Activated effector memory CD4-positive, alpha-beta T cell treated with anti-CD3 and anti-CD28 coated beads, Interleukin-2, amount 50 U/mL, for 16 hours (primary cell): ENCODE measurements around the gene DVL1.
"Not testable (repeated sequence)": the region's sequence is repeated elsewhere in the genome, so short reads cannot be mapped to it uniquely, and the experiment has no call there.

ENCODE experiments used
- DNase-seq: peaks from one replicate; pipeline ENCODE4 v3.0.0-alpha.2; 2020

The DVL1 gene

DNA sequence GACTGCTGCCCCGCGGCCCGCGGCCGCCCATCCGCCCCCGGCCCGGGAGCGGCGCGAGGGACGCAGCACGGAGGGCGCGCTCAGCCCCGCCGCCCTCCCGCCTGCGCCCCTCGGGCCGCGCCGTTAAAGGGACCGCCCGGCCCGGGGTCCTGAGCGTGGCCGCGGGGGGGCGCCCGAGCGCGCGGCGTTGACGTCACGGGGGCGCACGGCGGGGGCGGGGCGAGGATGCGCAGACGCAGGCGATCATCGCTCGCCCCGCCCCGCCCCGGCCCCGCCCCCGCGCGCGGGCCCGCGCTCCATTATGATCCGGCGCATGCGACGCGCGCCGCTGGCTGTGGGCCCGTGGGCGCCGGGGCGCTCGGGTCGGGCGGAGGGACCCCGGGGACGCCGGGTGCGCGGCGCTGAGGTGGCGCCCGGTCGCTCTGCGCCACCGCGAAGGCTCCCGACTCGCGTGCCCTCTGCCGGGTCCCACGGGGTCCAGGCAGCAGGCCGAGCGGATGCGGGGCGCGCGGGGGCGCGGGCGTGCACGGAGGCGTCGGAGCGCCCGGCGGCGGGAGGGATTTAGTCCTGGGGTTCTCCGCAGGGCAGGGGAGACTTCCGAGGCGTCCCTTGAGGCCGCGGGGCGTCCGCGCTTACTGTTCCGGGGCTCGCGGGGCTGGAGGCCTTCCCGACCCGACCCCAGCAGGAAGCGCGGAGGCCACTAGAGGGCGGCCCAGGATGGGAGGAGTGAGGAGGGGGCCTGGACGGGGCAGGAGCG lies at the start of gene DVL1:
DVL1 (minus strand) TSS at position 163 of the 757 bp plus-strand sequence. CDS start 353 bp downstream, outside the sequence.
- DNase-seq: peak; percentile 90

DNA sequence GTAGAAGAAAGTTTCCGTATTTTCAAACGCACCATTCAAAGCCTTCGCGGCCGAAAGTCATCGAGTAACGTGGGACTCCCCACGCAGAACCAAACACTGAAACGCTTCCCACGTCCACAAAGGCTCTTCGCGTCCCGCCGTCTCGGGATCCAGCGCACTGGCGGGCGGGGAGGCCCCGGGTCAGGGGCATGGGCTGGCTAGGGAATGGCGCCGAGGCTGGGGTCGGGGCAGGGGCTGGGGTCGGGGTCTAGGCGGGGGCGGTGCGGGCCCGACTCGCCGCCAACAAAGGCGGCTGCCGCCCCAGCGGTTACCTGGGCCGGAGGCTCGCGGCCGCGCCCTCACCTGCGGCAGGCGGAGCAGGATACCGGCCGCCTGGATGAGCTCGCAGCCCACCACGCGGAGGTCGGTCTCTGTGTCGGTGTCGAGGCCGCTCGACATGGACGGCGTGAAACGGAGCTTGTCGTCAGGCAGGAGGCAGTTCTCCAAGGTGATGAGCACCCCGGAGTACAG lies 49.5 kb upstream of the DVL1 start:
- DNase-seq: peak; percentile 74

DNA sequence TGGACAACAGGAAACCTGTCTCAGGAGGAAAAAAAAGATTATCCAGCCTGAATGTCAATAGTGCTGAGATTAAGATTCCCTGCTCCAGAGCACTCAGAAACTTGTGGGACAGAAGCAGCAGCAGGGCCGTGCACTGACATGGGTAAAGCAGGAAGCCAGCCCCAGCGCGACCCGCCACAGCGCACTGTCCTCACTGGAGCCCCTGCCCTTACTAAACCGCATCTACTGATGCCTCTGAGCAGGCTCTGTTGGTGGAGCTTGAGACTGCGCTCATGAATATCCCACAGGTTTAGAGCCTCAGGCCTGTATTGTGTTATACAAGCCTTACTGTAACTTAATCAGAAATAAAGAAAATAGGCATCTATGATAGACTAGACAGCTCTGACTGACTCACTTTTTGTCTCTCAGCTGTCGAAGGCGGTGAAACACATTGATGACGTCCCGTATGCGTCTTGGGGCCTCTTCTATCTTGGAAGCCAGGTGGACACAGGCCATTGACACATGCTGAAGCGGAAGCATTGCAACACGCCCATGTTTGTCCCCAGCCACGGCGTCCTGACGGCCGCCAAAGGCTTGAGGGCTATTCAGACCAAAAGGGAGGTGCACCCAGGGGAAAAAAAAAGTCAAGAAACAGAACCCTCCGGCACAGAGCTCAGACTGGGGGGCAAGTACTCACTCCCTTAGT lies 48.8 kb upstream of the DVL1 start:
- no peak for DNase-seq

DNA sequence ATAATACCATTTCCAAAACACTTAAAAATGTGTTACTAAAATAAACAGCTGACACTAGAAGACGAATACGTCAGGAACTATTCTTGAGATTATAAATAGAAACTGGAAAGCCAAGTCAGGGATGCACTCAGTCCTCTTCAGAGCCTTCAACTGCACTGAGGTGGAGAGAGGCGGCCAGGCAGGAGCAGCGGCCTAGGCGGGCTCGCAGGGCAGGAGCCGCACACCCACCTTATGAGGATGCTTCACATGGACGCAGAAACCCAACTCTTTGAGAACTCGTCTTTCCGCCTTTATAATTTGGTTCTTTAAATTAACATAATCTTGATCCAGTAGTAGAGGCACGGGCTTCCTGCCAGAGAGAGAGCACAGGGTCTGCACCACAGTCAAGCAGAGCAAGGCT lies 45.9 kb upstream of the DVL1 start:
- no peak for DNase-seq

DNA sequence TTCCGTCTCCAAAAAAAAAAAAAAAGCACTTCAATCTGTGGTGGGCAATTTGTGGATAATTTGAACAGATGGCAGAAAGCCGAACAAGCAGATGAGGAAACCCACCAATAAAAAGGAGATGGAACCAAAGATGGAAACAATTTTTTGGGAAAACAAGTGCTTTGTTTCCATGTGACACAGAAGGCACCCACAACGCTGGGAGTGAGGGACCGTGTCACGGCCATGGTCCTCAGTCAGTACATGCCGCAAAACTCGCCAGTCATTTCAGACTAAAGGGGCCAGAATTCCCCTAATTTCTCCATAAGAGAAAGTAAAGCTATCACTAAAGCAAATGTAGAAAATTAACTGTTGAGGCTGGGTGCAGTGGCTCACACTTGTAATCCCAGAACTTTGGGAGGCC lies 44.9 kb upstream of the DVL1 start:
- no peak for DNase-seq

DNA sequence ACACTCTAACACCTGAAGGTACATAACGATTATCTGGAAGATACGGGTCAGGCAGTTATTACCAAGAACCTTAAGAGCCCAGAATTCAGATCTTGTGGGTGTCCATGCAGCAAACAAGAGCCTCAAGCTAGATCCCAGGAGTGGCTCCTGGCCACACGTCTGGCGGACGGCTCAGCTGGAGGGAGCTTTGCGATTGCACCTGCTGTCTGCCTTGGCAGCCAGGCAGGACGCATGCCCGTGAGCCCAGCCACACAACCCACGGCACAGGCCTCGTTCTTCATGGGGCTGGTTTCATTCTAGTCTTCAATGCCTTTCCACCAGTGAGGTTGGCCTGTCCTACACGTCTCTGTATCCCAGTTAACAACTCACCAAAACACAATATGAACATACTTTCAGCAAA lies 44.2 kb upstream of the DVL1 start:
- no peak for DNase-seq

DNA sequence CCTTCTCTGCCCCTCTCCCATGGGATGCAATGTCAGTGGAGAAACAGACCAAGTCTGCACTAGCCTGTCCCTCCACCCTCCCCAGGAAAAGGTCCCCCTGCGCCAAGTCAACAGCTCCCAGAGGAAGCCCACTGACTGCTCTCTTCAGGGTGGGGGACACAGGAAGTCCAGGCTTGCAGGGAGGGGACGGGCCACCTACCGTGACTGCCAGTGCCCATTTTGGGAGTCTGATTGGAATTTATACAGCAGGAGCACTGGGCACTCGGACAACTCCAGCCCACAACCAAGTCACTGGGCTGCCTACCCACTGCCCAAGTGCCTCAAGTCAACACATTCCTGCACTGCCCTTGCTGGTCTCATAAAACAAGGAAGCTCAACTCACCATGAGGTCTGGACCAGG lies 43.8 kb upstream of the DVL1 start:
- no peak for DNase-seq

DNA sequence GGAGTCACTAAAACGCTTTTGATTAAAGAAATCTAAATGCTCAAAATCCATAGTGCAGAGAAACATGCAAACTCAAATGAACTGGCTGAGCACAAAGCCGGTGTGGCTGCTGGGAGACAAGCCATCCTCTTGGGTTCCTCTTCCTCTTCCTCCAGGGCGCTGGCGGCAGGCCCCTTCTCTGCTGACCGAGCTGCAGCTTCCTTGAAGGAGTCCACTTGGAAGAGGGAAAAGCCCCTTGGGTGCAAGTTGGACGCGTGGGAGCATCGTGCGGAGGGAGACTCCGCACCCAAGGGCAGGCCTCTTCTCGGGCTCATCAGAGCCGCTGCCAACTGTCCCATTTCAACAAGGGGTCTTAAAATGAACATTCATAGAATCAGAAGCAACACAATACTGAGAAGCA lies 42.0 kb upstream of the DVL1 start:
- DNase-seq: no peak

DNA sequence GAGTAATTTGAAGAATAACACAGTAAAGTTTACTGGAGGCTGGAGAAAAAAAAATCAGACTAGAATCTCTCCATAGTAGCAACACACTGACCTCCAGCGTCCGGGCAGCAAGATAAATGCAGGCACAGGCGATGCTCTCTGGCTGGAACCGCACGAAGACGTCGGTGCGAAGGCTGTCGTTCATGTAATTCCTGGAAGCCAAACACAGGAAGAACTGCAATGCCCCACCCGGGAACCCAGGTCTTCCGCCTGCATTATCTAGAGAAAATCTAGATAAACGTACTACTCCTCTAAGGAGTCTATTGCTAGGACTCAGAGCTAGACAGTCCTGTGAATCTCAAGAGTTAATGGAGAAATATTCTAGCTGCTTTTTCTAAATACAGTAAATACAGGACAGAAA lies 41.5 kb upstream of the DVL1 start:
- DNase-seq: no peak

DNA sequence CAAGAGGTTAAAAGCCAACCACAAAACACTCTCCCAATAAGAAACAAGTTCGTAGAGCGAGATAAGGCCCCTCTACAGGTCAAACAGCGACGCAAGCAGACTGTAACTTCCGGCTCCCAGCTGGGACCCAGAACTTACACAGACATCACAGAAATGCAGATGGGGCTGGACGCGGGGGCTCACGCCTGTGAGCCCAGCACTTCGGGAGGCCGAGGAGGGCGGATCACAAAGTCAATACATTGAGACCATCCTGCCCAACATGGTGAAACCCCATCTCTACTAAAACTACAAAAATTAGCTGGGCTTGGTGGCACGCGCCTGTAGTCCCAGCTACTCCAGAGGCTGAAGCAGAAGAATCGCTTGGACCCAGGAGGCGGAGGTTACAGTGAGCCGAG lies 38.9 kb upstream of the DVL1 start:
- no peak for DNase-seq

DNA sequence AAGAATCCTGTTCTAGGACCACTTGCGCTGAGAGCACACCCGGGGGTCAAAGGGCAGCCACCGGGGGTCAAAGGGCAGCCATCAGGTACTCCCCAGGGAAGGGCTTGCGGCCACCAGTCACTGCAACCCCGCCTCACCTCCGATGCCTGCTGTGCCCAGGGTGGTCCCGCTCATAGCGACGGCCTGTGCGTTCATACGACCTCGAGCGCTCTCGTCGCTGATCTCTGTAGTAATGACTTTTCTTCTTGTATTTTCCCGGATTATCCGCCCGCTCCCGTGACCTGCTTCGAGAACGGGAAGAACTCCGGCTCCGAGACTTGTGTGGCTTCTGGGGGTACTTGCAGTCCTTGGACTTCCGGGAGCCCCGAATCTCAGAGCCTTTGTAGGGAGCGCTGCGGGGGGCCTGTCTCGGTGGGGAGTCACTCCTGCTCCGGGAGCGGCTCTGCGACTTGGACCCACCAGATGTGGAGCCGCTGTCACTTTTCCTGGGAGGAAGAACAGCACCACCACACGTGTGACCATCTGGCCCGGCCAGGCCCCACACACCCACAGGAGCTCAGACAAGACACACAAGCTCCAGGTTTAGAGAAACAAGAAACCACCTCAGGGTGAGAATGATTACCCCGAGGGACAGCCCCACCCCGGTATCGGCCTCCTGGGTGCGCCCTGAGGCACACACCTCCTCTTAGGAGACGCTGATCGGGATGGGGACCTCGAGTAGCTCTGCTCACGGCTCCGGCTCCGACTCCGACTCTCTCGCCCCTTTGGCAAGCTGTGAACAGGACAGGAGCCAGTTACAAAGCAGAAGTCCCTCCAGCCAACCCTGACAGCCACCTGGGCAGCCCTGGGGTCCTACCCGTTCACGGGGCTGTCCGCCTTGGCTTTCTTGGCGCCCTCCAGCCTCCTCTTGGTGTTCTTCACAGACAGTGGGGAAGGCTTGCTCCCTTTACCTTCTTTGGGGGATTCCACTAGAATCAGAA lies 38.2 kb upstream of the DVL1 start:
- no peak for DNase-seq

DNA sequence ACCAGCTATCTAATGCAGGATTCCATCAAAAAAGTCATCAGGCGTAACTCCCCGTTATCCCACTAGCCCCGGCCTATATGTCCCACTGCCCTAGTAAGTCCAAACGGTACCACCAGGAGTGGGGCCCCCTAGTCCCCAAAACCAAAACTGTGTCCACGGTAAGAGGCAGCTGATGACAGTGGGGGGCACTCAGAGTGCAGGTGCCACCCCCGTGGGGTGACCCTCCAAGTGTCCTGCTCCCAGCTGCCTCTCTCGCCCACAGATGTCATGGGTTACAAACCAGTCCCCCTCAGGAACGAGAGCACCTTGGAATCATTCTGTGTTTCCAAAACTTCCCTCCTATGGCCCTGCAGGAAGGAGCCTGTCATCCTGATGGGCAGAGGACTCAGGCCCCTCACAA lies 36.7 kb upstream of the DVL1 start:
- DNase-seq: no peak

DNA sequence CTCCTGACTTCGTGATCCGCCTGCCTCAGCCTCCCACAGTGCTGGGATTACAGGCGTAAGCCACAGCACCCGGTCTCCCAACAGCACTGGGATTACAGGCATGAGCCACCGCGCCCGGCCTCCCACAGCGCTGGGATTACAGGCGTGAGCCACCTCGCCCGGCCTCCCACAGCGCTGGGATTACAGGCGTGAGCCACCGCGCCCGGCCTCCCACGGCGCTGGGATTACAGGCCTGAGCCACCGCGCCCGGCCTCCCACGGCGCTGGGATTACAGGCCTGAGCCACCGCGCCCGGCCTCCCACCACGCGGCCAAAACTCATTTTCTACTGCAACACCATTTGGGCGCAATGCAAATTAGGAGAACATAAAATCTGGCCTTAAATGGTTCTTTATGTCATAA lies 36.1 kb upstream of the DVL1 start:
- not testable (repeated sequence) for DNase-seq

DNA sequence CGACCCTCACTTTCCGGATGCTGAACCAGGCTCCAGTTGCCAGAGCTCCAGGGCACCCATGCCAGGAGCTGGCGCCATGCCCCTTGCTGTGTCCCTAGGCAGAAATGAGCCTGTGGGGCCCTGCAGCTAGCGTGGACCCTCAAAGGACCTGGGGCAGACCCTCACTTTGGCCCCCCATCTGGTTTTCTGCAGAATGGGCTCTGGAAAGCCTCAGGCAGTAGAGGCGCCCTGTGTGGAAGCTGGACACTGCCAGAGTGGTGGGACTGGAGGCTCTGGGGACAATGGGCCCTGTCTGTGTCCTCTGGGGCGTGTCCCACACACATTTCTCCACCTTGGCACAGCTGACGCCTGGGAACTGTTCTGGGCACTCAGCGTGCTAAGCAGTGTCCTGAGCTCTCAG lies 32.1 kb upstream of the DVL1 start:
- no peak for DNase-seq

DNA sequence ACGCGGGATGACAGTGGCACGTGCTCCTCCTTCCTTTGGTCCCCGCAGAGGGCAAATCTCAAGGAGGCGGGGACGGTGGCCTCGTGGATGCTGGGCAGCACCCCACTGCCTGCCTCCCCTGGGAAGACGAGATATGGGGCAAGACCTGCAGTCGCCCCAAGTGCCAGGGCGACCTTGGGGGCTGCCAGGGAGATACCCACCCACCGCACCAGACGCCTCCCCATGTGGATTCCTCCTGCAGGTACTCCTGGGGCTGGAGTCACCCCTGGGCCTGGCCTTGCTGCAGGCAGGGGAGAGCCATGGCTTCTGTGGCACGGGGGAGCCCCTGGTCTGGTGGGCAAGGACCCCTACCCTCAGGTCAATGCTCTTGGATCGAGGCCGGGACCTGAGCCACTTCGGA lies 31.6 kb upstream of the DVL1 start:
- DNase-seq: no peak

DNA sequence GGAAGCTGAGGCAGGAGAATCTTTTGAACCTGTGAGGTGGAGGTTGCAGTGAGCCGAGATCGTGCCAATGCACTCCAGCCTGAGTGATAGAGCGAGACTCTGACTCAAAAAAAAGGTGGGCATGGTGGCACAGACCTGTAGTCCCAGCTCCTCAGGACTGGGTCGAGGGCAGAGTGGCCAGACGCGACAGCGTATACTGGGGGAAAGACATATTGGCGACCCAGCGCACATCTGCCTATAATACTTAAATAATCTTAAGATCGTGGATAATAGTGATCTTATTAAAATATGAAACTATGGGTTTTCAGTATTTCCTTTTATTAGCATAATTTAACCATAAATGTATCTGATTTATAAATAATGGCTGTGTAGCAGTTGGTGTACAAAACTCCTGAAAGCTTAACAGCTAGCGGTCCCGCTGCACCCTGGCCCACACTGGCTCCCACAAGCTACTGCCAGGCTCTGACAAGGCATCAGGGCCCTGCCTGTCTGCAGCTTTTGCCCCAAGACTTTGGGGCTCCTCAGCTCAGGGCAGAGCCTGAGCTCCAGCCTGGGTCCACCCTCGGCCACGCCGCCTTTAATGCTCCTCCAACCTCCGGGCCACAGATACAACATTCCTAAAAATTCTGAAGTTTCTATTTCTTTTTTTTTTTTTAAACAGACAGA lies 28.5 kb upstream of the DVL1 start:
- DNase-seq: no peak

DNA sequence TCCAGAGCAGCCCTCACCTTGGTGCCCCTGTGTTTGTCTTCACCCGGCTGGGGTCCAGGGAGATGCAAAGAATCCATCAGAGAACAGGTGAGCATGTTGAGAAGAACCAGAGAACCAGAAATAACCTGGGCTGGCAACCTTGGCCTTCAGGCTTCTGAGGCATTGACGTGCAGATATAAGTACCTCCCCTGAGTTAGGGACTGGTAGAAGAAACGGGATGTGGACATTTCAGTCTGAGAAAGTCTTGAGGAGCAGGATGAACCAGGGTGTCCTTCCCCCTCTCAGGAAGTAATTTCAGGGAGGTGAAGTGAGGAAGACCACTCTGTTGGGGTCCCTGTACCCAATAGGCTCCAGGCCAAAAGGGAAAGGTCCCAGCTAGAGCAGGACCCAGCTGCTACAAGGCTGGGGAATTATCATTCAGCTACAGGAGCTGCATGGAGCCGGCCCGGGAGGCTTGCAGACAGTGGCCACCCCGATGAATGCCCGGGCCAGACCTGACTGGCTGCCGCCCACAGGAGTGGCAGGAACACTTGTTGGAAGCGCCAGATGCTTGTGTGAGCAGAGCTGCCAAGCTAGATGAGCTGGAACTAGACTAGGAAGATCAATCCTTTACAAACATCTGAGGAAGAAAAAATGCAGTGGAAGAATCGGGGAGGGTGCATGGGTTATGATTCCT lies 27.5 kb upstream of the DVL1 start:
- DNase-seq: no peak

DNA sequence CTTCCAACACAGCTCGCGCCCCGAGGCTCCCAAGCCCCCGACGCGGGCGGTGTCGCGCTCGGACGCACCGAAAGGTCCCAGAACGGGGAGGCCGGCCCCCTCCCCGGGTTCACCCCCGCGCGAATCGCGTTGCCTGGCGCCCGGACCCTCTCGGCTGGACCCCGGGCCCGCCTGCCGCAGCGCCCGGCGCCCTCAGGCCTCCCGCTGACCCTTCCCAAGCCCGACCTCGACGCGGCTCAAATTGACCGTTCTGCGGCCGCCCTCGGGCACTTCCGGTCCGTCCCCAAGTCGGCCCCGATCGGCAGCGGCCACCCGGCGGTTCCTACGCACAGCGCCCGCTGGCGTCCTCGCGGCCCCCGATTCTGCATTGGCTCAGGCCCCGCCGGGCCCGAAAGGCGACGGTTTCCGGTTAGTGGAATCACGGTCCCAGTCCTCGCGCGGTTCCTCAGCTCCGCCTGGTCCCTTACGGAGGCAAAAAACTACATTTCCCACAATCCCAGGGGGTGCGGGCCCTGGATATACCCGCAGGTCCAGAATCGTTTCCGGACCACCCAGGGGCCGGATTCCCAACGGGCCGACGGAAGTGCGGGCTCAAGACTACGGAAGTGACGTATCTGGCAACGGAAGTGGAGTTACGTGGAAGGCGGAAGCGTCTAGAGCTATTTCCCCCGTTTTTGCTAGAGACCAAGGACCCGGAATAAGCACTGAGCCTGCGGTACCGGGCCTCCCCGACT lies 25.9 kb upstream of the DVL1 start, which contains the start of gene AURKAIP1:
AURKAIP1 (minus strand) TSS at position 279 of the 734 bp plus-strand sequence. CDS start 451 bp downstream, outside the sequence.
- peak; percentile 98 for DNase-seq

DNA sequence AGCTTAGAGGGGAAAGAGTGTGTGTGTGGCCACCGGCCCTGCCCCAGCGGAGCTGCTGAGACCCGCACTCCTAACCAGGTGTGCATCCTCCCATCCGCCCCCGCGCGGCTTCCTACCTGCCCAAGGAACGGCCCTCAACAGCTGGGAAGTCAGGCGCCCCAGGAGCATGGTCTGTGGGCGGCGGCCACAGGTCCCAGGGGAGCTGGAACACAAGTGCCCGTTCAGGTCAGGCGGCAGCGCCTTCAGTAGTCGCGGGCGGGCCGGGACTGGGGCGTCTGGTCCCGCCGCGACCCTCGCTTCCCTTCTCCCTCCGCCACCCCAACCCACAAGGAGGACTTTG lies 25.3 kb upstream of the DVL1 start:
- DNase-seq: peak; percentile 71

DNA sequence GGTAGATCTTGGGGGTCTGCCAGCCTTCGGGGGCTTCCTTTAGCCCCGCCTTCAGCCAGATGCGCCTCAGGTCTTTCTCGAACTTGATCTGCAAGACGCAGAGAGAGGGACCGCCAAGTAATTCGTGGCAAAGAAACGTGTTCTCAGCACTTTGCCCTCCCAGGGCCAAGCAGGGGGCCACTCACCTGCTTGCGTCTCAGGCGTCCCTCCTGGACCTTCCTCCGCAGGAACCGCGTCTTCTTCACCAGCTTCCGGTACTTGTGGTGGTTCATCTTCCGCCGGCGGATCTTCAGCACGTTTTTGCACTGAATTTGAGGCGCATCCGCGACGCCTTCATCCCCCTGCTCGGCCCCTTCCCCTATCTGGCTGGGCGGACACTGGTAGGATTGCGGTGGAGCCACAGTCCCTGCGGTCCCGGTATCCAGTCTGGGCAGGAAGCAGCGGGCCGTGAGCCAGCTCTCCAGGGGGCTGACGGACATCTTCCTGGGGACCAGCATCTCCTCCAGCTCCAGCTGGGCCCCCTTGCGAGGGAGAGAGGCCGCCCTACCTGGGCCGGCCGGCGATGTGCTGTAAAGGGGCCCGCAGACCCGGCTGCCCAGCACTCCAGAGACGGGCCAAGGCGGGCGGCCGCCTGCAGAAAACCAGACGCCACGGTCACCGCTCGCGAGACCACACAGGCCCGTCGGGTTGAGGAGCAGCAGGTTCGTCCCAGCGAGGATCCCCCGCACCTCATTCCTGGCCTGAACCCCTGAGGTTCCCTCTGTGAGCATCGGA lies 24.8 kb upstream of the DVL1 start:
- DNase-seq: no peak
